Prostate gland (tissue), 2 donors: ENCODE data around the gene IQCM. TPM values are rescaled to one million over a fixed set of nuclear protein-coding genes. Genes with fewer than 3 reads are reported as not detected.

Experiments
- DNase-seq: peaks from one replicate; pipeline ENCODE4 v3.0.0-alpha.2; 2019; ENCODE audit warnings: low spot score
- H3K27ac ChIP-seq, 2 donors: fragments of 200-600 bp; sonication (generic); 2 replicates each; pipeline ENCODE4 v1.5.1; 2017 to 2019
- H3K27me3 ChIP-seq: fragments of 200-600 bp; sonication (generic); replicated peaks from 2 replicates; pipeline ENCODE4 v1.5.1; 2019; ENCODE audit not compliant: insufficient read depth
- H3K36me3 ChIP-seq, 2 donors: fragments of 200-600 bp; sonication (generic); 1 replicate in 1 of 2; 2 replicates in 1 of 2; pipeline versions ENCODE4 v1.5.1 to v1.8.1; 2017 to 2019
- H3K4me1 ChIP-seq: fragments of 200-600 bp; sonication (generic); replicated peaks from 2 replicates; pipeline ENCODE4 v1.5.1; 2019
- H3K4me3 ChIP-seq, 2 donors: fragments of 200-600 bp; sonication (generic); 2 replicates each; pipeline ENCODE4 v1.5.1; 2017 to 2019
- H3K9me3 ChIP-seq: fragments of 200-600 bp; sonication (generic); 2 replicates; pipeline ENCODE4 v1.5.1; 2017
- POLR2A ChIP-seq: fragments of 450-650 bp; IDR thresholded peaks from one replicate; pipeline ENCODE4 v1.6.1; 2016; ENCODE audit warnings: antibody characterized with exemption, mild to moderate bottlenecking
- POLR2AphosphoS5 ChIP-seq: sonication (generic); formaldehyde crosslinking; IDR thresholded peaks from one replicate; pipeline ENCODE4 v1.6.1; 2017; ENCODE audit warnings: antibody characterized with exemption
- WGBS: methylation state at CpG from one replicate; pipeline ENCODE4 v1.1.5; 2018; 5-methylcytosine and 5-hydroxymethylcytosine counted together
- intact Hi-C: fragments of 100-400 bp; cut with DNase I; formaldehyde crosslinking; loops from one replicate; pipeline ENCODE4 v1.14.2; 2022
- total RNA-seq, 2 donors: library from RNA; depleted of rRNA; stranded (reverse); fragments of >200 nt; gene quantifications; one replicate each; pipeline ENCODE4 v1.1.0, GENCODE V29; 2016
- TF ChIP-seq, protein P1 (sequence below), 4 experiments: fragments of 200-600 bp in 2 of 4; fragments of 450-650 bp in 2 of 4; sonication (generic) in 2 of 4; IDR thresholded peaks; 1 replicate in 3 of 4; 2 replicates in 1 of 4; pipeline ENCODE4 v1.5.1; 2016 to 2019; ENCODE audit warnings: antibody characterized with exemption in 4 of 4, mild to moderate bottlenecking in 2 of 4, moderate library complexity in 2 of 4

The IQCM gene
- total RNA-seq, 2 donors from 2014 or later = not detected

DNA sequence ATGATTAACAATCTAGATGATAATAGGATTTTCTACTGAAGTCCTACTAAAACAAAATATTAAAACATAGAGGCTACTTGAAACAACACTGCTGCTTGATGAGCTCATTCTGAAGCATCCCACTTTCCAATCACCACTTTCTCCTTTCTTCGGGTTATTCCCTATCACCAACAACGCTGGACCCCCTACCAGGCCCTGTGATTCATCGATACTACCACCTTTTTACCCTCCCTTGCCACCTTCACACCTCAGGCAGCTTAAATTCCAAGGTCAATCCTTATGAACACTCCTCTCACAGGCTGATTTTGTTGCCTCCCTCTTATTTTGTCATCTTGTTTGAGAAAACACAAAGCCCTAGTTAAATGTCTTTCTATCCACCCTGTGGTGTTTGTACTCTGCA, 102.6 kb downstream of the IQCM start:
- no peak for TF ChIP-seq POLR2A
- TF ChIP-seq, protein P1, sequence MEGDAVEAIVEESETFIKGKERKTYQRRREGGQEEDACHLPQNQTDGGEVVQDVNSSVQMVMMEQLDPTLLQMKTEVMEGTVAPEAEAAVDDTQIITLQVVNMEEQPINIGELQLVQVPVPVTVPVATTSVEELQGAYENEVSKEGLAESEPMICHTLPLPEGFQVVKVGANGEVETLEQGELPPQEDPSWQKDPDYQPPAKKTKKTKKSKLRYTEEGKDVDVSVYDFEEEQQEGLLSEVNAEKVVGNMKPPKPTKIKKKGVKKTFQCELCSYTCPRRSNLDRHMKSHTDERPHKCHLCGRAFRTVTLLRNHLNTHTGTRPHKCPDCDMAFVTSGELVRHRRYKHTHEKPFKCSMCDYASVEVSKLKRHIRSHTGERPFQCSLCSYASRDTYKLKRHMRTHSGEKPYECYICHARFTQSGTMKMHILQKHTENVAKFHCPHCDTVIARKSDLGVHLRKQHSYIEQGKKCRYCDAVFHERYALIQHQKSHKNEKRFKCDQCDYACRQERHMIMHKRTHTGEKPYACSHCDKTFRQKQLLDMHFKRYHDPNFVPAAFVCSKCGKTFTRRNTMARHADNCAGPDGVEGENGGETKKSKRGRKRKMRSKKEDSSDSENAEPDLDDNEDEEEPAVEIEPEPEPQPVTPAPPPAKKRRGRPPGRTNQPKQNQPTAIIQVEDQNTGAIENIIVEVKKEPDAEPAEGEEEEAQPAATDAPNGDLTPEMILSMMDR (IDR thresholded peaks at IDR 0.05) = no peak
- TF ChIP-seq POLR2AphosphoS5 = no peak
- Histone ChIP-seq H3K4me1 (no peaks in the 10 kb centered on the region), H3K36me3 (no peaks in the 10 kb centered on the region), H3K9me3 (no peaks in the 10 kb centered on the region), H3K27me3 (no peaks in the 10 kb centered on the region), H3K27ac (no peak overlapping the region), H3K4me3 (no peak overlapping the region)
- WGBS = 64% methylated on average over 3 of the region's 3 CpGs
- intact Hi-C loops = no loop called here
- DNase-seq = no peak

DNA sequence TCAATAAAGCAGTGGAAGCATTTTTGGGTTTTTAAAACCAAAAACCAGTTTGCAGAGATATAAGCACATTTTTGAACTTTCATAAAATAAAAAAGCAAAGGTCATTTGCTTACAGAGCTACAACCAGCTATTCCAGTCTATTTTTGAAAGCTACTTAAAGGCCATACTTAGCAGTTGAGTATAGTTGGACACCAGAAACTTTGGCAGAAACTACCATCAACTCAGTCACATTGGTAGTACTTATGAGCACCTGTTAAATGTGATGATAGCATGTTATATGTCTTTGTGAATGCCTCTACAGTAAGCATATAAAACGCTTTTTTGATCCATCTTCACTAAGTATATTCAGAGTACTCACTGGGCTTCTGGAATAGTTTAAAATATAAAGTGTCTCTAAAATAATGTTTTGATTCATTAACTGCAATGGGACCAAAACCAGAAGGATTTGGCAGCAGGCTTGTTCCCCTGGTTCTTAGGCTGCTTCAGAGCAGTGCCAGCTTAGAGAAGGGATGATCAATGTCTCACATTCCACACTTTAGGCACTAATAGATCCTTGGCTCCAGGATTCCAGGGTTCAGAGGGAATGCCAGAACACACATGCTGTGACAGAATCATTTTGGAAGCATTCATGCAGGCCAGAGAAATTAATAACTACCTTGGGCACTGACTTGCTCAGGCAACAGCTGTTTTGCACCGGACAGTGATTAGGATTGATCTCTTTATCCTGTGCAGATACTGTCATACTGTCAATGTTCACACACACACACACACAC, 103.9 kb downstream of the IQCM start:
- no peak for DNase-seq
- intact Hi-C loops = no loop called here
- H3K4me1 ChIP-seq = no peaks in the 10 kb centered on the region
- no peaks in the 10 kb centered on the region for H3K36me3 ChIP-seq
- TF ChIP-seq POLR2AphosphoS5 (no peak), POLR2A (no peak)
- TF ChIP-seq, protein P1 (IDR thresholded peaks at IDR 0.05) = no peak
- no peak overlapping the region for H3K27ac ChIP-seq
- H3K4me3 ChIP-seq = no peak overlapping the region
- H3K27me3 ChIP-seq = no peaks in the 10 kb centered on the region
- 71% methylated on average over 2 of the region's 2 CpGs for WGBS
- H3K9me3 ChIP-seq = no peaks in the 10 kb centered on the region

DNA sequence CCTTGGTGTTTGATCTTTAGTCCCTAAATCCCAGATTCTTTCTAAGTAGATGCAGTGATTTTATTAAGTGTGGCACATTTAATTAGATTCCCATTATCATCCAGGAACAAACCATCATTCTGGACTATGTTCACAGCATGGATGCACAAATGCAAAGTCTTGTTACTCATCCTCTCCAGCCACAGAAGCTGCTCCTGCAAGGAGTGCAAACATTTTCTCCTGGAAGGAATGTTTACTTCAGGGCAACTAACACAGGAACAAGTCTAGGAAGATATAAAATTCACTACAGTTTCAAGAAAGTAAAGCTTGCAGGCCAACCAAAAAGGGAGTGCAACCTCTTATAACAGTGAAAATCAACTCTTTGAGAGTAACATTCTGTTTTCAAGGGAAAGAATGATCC, 106.0 kb downstream of the IQCM start:
- TF ChIP-seq POLR2AphosphoS5 (no peak), POLR2A (no peak)
- TF ChIP-seq, protein P1 (IDR thresholded peaks at IDR 0.05) = no peak

DNA sequence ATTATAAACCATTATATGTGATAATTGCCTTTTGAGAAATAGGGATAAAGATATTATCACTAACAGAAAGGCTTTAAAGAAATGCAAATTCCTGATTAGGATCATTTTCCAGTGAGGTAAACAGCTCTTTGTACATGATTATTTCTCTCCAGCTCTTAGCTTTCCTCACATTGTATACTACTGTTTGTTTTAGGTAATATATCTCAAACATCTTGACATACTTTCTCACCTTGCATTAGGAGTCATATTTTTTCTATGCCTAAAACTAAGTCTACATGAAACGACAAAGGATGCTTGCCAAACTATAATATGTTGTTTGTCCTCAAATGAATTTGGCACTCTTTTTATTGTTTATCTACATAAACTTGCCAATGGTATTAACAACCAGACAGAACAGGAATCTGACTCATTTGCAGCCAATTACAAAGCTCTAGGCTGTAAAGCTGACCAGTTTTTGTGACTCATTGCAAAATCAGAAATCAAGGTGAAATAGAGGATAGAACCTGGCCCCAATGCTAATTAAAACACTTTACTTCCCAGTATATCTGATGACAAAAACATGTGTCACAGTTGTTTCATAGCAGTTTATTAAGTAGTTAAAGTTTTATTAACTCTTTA, 107.0 kb downstream of the IQCM start:
- 19% methylated on average over 1 of the region's 1 CpG for WGBS
- no peak for DNase-seq
- intact Hi-C loops = no loop called here

More for the DNA sequence above, 106.0 kb downstream of the IQCM start:
- H3K27me3 ChIP-seq = no peaks in the 10 kb centered on the region
- no peaks in the 10 kb centered on the region for H3K4me1 ChIP-seq
- no peak overlapping the region for H3K4me3 ChIP-seq
- H3K27ac ChIP-seq = no peak overlapping the region
- DNase-seq = no peak
- no peaks in the 10 kb centered on the region for H3K36me3 ChIP-seq
- intact Hi-C loops = no loop called here
- no peaks in the 10 kb centered on the region for H3K9me3 ChIP-seq

More for the DNA sequence above, 107.0 kb downstream of the IQCM start:
- Histone ChIP-seq H3K9me3 (no peaks in the 10 kb centered on the region), H3K27me3 (no peaks in the 10 kb centered on the region), H3K27ac (no peak overlapping the region), H3K4me1 (no peaks in the 10 kb centered on the region), H3K36me3 (no peaks in the 10 kb centered on the region), H3K4me3 (no peak overlapping the region)
- TF ChIP-seq POLR2AphosphoS5 = no peak
- TF ChIP-seq, protein P1 (IDR thresholded peaks at IDR 0.05) = no peak
- TF ChIP-seq POLR2A = no peak
